ENCODE data around the gene SH3RF1. TPM values are rescaled to one million over a fixed set of nuclear protein-coding genes. Genes with fewer than 3 reads are reported as not detected.
A peak's percentile ranks its signal among the peaks of the same experiment; 100 is the strongest.

SH3RF1 gene
- total and polyA plus RNA-seq, 2 experiments from 2014 or later, result 7.8 to 12.4 TPM

GRCh38 chr4:169152899-169153298 lies 117.9 kb downstream of the SH3RF1 start:
- TF ChIP-seq CTCF (conservative IDR thresholded peaks at IDR 0.05; ENCODE audit: low read depth in 2 of 2) (peak; percentile 48 to 57), ZNF114 (CRISPR knock-in tag; IDR thresholded peaks at IDR 0.05) (no peak)
- no peaks in the 10 kb centered on the region; the same call in 2 of the 3 replicates for H3K9me3 Mint-ChIP-seq
- Histone ChIP-seq H2AFZ (no peak overlapping the region), H3K79me2 (replicated peaks; ENCODE audit: insufficient read depth) (peaks cover 3% of the 10 kb centered on the region; the same call in 1 of the 2 replicates), H4K20me1 (replicated peaks; ENCODE audit: insufficient read depth) (no peaks in the 10 kb centered on the region), H3K4me2 (no peak overlapping the region), H3K4me1 (ENCODE audit: insufficient read depth) (peaks cover 10% of the 10 kb centered on the region), H3K27ac (ENCODE audit: low read depth) (no peak overlapping the region), H3F3A (replicated peaks; ENCODE audit: low read depth) (no peaks in the 10 kb centered on the region), H3K27me3 (ENCODE audit: insufficient read depth) (no peaks in the 10 kb centered on the region), H3K4me3 (no peak overlapping the region), H3K36me3 (ENCODE audit: insufficient read depth) (no peaks in the 10 kb centered on the region), H3K9me2 (ENCODE audit: insufficient read depth) (no peaks in the 10 kb centered on the region)
- peak; percentile 74 for ATAC-seq
- no peaks in the 10 kb centered on the region for H3K27me3 Mint-ChIP-seq (ENCODE audit: insufficient read depth, low read depth, poor library complexity)
- H3K4me1 Mint-ChIP-seq, result peaks cover 15% of the 10 kb centered on the region
- H3K36me3 Mint-ChIP-seq (ENCODE audit: low read depth), result peaks cover 7% of the 10 kb centered on the region; the same call in 2 of the 3 replicates
- H3K27ac Mint-ChIP-seq, result no peak overlapping the region; the same call in 1 of the 2 replicates
- H3K4me3 Mint-ChIP-seq, result no peak overlapping the region
- DNase-seq (ENCODE audit: low spot score), result peak; percentile 55

GRCh38 chr4:169152098-169152497 lies 118.7 kb downstream of the SH3RF1 start:
- Mint-ChIP-seq H3K4me3 (no peak overlapping the region), H3K27ac (no peak overlapping the region)
- no peak for ATAC-seq

GRCh38 chr4:169151671-169152070 lies 119.1 kb downstream of the SH3RF1 start:
- Mint-ChIP-seq H3K27ac (no peak overlapping the region), H3K9me3 (no peaks in the 10 kb centered on the region; the same call in 2 of the 3 replicates), H3K36me3 (ENCODE audit: low read depth) (peaks cover 7% of the 10 kb centered on the region; the same call in 2 of the 3 replicates), H3K27me3 (ENCODE audit: insufficient read depth, low read depth, poor library complexity) (no peaks in the 10 kb centered on the region), H3K4me3 (no peak overlapping the region), H3K4me1 (peaks cover 15% of the 10 kb centered on the region)
- Histone ChIP-seq H3K27ac (ENCODE audit: low read depth) (no peak overlapping the region), H3K27me3 (ENCODE audit: insufficient read depth) (no peaks in the 10 kb centered on the region), H3K4me3 (no peak overlapping the region), H3K4me2 (no peak overlapping the region), H4K20me1 (replicated peaks; ENCODE audit: insufficient read depth) (no peaks in the 10 kb centered on the region), H3F3A (replicated peaks; ENCODE audit: low read depth) (no peaks in the 10 kb centered on the region), H3K9me2 (ENCODE audit: insufficient read depth) (no peaks in the 10 kb centered on the region), H3K79me2 (replicated peaks; ENCODE audit: insufficient read depth) (no peaks in the 10 kb centered on the region), H3K4me1 (ENCODE audit: insufficient read depth) (peaks cover 10% of the 10 kb centered on the region), H2AFZ (no peak overlapping the region), H3K36me3 (ENCODE audit: insufficient read depth) (no peaks in the 10 kb centered on the region)
- DNase-seq (ENCODE audit: low spot score) (no peak), ATAC-seq (no peak)
- no peak for TF ChIP-seq ETS1 (IDR thresholded peaks at IDR 0.05)

More at GRCh38 chr4:169152098-169152497, 118.7 kb downstream of the SH3RF1 start:
- H3K79me2 ChIP-seq (replicated peaks; ENCODE audit: insufficient read depth), result no peaks in the 10 kb centered on the region
- H3K36me3 Mint-ChIP-seq (ENCODE audit: low read depth), result peaks cover 7% of the 10 kb centered on the region; the same call in 2 of the 3 replicates
- H3K27ac ChIP-seq (ENCODE audit: low read depth), result no peak overlapping the region
- no peak overlapping the region for H3K4me3 ChIP-seq
- H3K4me2 ChIP-seq, result no peak overlapping the region
- peaks cover 10% of the 10 kb centered on the region for H3K4me1 ChIP-seq (ENCODE audit: insufficient read depth)
- no peaks in the 10 kb centered on the region; the same call in 2 of the 3 replicates for H3K9me3 Mint-ChIP-seq
- no peaks in the 10 kb centered on the region for H4K20me1 ChIP-seq (replicated peaks; ENCODE audit: insufficient read depth)
- no peaks in the 10 kb centered on the region for H3F3A ChIP-seq (replicated peaks; ENCODE audit: low read depth)
- no peaks in the 10 kb centered on the region for H3K36me3 ChIP-seq (ENCODE audit: insufficient read depth)
- no peaks in the 10 kb centered on the region for H3K9me2 ChIP-seq (ENCODE audit: insufficient read depth)
- no peak for TF ChIP-seq EZH2phosphoT487 (IDR thresholded peaks at IDR 0.05; ENCODE audit: unreplicated experiment)
- TF ChIP-seq ZNF331 (CRISPR knock-in tag; IDR thresholded peaks at IDR 0.05; ENCODE audit: low read depth), result no peak
- TF ChIP-seq ZNF114 (CRISPR knock-in tag; IDR thresholded peaks at IDR 0.05), result no peak
- H3K27me3 ChIP-seq (ENCODE audit: insufficient read depth), result no peaks in the 10 kb centered on the region
- H3K4me1 Mint-ChIP-seq, result peaks cover 15% of the 10 kb centered on the region
- no peaks in the 10 kb centered on the region for H3K27me3 Mint-ChIP-seq (ENCODE audit: insufficient read depth, low read depth, poor library complexity)
- H2AFZ ChIP-seq, result no peak overlapping the region
- no peak for DNase-seq (ENCODE audit: low spot score)

Measured in GM23338 (cell line).